ENCODE measurements around the gene BORCS6. TPM values are rescaled to one million over a fixed set of nuclear protein-coding genes. Genes with fewer than 3 reads are reported as not detected.
A peak's percentile ranks its signal among the peaks of the same experiment; 100 is the strongest.

BORCS6 gene
- total and polyA plus RNA-seq, 11 donors: 5.1 to 13.5 (median 8.1) TPM

DNA sequence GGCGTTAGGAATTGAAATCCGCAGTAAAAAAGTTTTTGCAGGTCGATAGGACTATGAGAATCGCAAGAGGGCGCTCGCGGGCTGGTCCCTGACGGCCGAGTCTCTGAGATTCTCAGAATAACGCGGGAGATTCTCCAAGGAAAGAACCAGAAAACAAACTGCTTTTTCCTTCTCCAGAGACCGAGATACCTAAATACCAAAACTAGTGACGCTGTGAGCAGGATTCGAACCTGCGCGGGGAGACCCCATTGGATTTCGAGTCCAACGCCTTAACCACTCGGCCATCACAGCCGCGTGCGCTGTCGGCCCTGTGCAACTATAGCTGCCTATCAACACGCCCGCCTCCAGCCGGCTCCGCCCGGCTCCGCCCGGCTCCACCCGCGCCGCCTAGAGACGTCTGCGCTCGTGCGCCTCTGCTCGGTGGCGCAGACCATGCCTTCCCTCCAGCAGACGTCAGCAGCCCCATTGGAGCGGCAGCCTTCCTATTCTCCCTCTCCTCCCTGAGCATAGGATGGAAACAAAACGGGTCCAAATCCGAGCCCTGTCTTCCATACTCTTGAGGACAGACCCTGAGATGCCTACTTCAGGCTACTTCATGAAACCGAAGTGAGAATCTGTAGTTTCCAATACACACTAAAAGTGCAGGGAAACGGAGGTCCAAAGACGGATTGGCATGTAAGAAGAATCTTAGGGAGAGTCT, 51.2 kb downstream of the BORCS6 start:
- peak in 1 of 2 donors; percentile 75 for TF ChIP-seq POLR2A (IDR thresholded peaks at IDR 0.05)
- TF ChIP-seq, protein P1, sequence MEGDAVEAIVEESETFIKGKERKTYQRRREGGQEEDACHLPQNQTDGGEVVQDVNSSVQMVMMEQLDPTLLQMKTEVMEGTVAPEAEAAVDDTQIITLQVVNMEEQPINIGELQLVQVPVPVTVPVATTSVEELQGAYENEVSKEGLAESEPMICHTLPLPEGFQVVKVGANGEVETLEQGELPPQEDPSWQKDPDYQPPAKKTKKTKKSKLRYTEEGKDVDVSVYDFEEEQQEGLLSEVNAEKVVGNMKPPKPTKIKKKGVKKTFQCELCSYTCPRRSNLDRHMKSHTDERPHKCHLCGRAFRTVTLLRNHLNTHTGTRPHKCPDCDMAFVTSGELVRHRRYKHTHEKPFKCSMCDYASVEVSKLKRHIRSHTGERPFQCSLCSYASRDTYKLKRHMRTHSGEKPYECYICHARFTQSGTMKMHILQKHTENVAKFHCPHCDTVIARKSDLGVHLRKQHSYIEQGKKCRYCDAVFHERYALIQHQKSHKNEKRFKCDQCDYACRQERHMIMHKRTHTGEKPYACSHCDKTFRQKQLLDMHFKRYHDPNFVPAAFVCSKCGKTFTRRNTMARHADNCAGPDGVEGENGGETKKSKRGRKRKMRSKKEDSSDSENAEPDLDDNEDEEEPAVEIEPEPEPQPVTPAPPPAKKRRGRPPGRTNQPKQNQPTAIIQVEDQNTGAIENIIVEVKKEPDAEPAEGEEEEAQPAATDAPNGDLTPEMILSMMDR (IDR thresholded peaks at IDR 0.05): peak; percentile 82 to 95 (median 90)
- ATAC-seq (peak; percentile 90 to 93 (median 91)), DNase-seq (peak; percentile 94 to 97 (median 94))
- 1 to 3% (median 2%) methylated on average over 32 to 46 of the region's 46 CpGs for WGBS, 4 donors
- Histone ChIP-seq H3K36me3 (peaks cover 8 to 48% (median 45%) of the 10 kb centered on the region in 9 donors), H3K27ac (peak overlapping the region; percentile 31 to 89 (median 81)), H3K27me3 (no peaks in the 10 kb centered on the region), H3K4me1 (peaks cover 0 to 45% (median 15%) of the 10 kb centered on the region in 12 donors), H3K9me3 (no peaks in the 10 kb centered on the region), H3K4me3 (peak overlapping the region in 8 of 12 donors; percentile 2 to 48 (median 33))
- intact Hi-C loops (cut with DNase I): loop anchor here in 7 of 10 donors (1.0 to 10.0 kb wide), 9 partner anchors 12 to 302 kb away; partner anchors contain the start of genes PER1 (in 1 of the 7) and VAMP2 (in 1 of the 7)

DNA sequence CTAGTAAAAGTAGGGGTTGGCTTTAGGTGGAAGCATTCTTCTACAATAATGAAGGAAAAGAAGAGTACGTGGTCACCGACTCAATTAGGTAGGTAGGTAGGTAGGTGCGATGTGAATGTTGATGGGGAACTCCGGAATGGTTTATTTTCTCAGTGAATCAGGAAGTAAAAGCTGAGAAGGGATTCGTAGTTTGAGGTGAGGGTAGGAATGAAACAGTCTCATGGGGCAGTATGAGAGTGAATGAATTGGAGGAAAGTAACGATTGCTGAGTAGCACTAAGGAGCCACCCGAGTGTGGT, 51.7 kb downstream of the BORCS6 start:
- Histone ChIP-seq H3K36me3 (peaks cover 8 to 43% (median 40%) of the 10 kb centered on the region in 9 donors), H3K4me1 (peaks cover 0 to 45% (median 15%) of the 10 kb centered on the region in 12 donors), H3K9me3 (no peaks in the 10 kb centered on the region), H3K27ac (peak overlapping the region in 11 of 12 donors; percentile 58 to 89 (median 82)), H3K27me3 (no peaks in the 10 kb centered on the region), H3K4me3 (peak overlapping the region in 8 of 12 donors; percentile 2 to 48 (median 33))
- ATAC-seq: peak in 1 of 4 donors; percentile 25
- TF ChIP-seq POLR2A (IDR thresholded peaks at IDR 0.05): no peak
- TF ChIP-seq, protein P1 (IDR thresholded peaks at IDR 0.05): no peak
- WGBS, 4 donors: 1 to 4% (median 2%) methylated on average over 7 of the region's 7 CpGs
- intact Hi-C loops (cut with DNase I): loop anchor here in 7 of 10 donors (1.0 to 10.0 kb wide), 8 partner anchors 14 to 301 kb away; partner anchors contain the start of genes PER1 (in 1 of the 7) and VAMP2 (in 1 of the 7)
- DNase-seq: no peak

MicroRNAs encoded within 50 kb of the gene (microRNA counts, 767-probe panel; counts per million panel counts)
- 0 to 71.6 counts per million in 2 donors for microRNA hsa-miR-4521

Small RNA genes lying within 50 kb of the gene (microRNA-seq; reads per million reads assigned to microRNA genes)
- gene MIR4521: 0.83 to 52.5 (median 16.4) reads per million in 4 donors
- gene MIR6883: 0 to 3.9 (median 2.5) reads per million in 4 donors

Other genes starting within 250 kb of the BORCS6 start
- gene GUCY2D, start 187.6 kb downstream of the BORCS6 start, total RNA-seq: not detected
- gene GUCY2D, start 187.6 kb downstream of the BORCS6 start, polyA plus RNA-seq: under 1 TPM in 1 of 2 donors, not detected in 1; 0.04 TPM
- gene ALOX15B, start 151.1 kb downstream of the BORCS6 start, total RNA-seq: 1 to 10 TPM in 1 of 9 donors, under 1 TPM in 4, not detected in 4; 0.07 to 2.2 (median 0.18) TPM
- gene ALOX15B, start 151.1 kb downstream of the BORCS6 start, polyA plus RNA-seq: 1 to 10 TPM in 1 of 2 donors, under 1 TPM in 1; 0.23 to 1.4 TPM
- not detected for gene ALOX12B, start 102.5 kb downstream of the BORCS6 start, total RNA-seq
- not detected for gene ALOX12B, start 102.5 kb downstream of the BORCS6 start, polyA plus RNA-seq
- gene ALOXE3, start 71.7 kb downstream of the BORCS6 start, total RNA-seq: not detected
- gene ALOXE3, start 71.7 kb downstream of the BORCS6 start, polyA plus RNA-seq: under 1 TPM in 1 of 2 donors, not detected in 1; 0.12 TPM
- under 1 TPM in 4 of 9 donors, not detected in 5; 0.17 to 0.76 (median 0.44) TPM for gene HES7, start 66.1 kb downstream of the BORCS6 start, total RNA-seq
- under 1 TPM; 0.23 to 0.40 TPM for gene HES7, start 66.1 kb downstream of the BORCS6 start, polyA plus RNA-seq
- 100 to 1,000 TPM in 3 of 9 donors, 10 to 100 TPM in 6; 40.2 to 132 (median 86.3) TPM for gene PER1, start 37.8 kb downstream of the BORCS6 start, total RNA-seq
- gene PER1, start 37.8 kb downstream of the BORCS6 start, polyA plus RNA-seq: 100 to 1,000 TPM in 1 of 2 donors, 10 to 100 TPM in 1; 96.2 to 164 TPM
- 10 to 100 TPM; 21.5 to 67.2 (median 51.1) TPM for gene VAMP2, start 27.2 kb downstream of the BORCS6 start, total RNA-seq
- gene VAMP2, start 27.2 kb downstream of the BORCS6 start, polyA plus RNA-seq: 10 to 100 TPM; 49.0 to 50.6 TPM
- gene TMEM107, start 13.8 kb downstream of the BORCS6 start, total RNA-seq: 10 to 100 TPM in 3 of 9 donors, 1 to 10 TPM in 6; 5.3 to 16.4 (median 8.4) TPM
- 1 to 10 TPM; 3.8 to 8.9 TPM for gene TMEM107, start 13.8 kb downstream of the BORCS6 start, polyA plus RNA-seq
- gene AURKB, start 20.4 kb upstream of the BORCS6 start, total RNA-seq: 10 to 100 TPM in 1 of 9 donors, 1 to 10 TPM in 1, under 1 TPM in 3, not detected in 4; 0.23 to 10.3 (median 0.81) TPM
- under 1 TPM in 1 of 2 donors, not detected in 1; 0.47 TPM for gene AURKB, start 20.4 kb upstream of the BORCS6 start, polyA plus RNA-seq
- 10 to 100 TPM in 7 of 9 donors, 1 to 10 TPM in 2; 4.6 to 24.4 (median 12.1) TPM for gene CTC1, start 57.9 kb upstream of the BORCS6 start, total RNA-seq
- 10 to 100 TPM in 1 of 2 donors, 1 to 10 TPM in 1; 7.9 to 13.3 TPM for gene CTC1, start 57.9 kb upstream of the BORCS6 start, polyA plus RNA-seq
- 10 to 100 TPM in 7 of 9 donors, 1 to 10 TPM in 2; 7.7 to 23.8 (median 14.1) TPM for gene PFAS, start 59.1 kb upstream of the BORCS6 start, total RNA-seq
- gene PFAS, start 59.1 kb upstream of the BORCS6 start, polyA plus RNA-seq: 10 to 100 TPM in 1 of 2 donors, 1 to 10 TPM in 1; 6.1 to 11.8 TPM
- 10 to 100 TPM; 22.3 to 33.6 (median 27.1) TPM for gene RANGRF, start 98.5 kb upstream of the BORCS6 start, total RNA-seq
- gene RANGRF, start 98.5 kb upstream of the BORCS6 start, polyA plus RNA-seq: 10 to 100 TPM; 36.3 to 54.2 TPM
- gene SLC25A35, start 105.2 kb upstream of the BORCS6 start, total RNA-seq: 1 to 10 TPM in 8 of 9 donors, under 1 TPM in 1; 0.52 to 7.5 (median 2.1) TPM
- 1 to 10 TPM; 2.2 to 3.9 TPM for gene SLC25A35, start 105.2 kb upstream of the BORCS6 start, polyA plus RNA-seq
- 10 to 100 TPM; 14.3 to 40.5 (median 18.2) TPM for gene ARHGEF15, start 120.1 kb upstream of the BORCS6 start, total RNA-seq
- gene ARHGEF15, start 120.1 kb upstream of the BORCS6 start, polyA plus RNA-seq: 10 to 100 TPM; 11.9 to 15.8 TPM
- gene ODF4, start 149.7 kb upstream of the BORCS6 start, total RNA-seq: not detected
- not detected for gene ODF4, start 149.7 kb upstream of the BORCS6 start, polyA plus RNA-seq
- gene RPL26, start 193.0 kb upstream of the BORCS6 start, total RNA-seq: 1,000 to 10,000 TPM in 8 of 9 donors, 100 to 1,000 TPM in 1; 967 to 1,970 (median 1,265) TPM
- 1,000 to 10,000 TPM; 1,139 to 4,104 TPM for gene RPL26, start 193.0 kb upstream of the BORCS6 start, polyA plus RNA-seq
- not detected for gene RNF222, start 207.6 kb upstream of the BORCS6 start, total RNA-seq
- gene RNF222, start 207.6 kb upstream of the BORCS6 start, polyA plus RNA-seq: not detected
- 10 to 100 TPM; 23.3 to 35.2 (median 25.8) TPM for gene NDEL1, start 245.7 kb upstream of the BORCS6 start, total RNA-seq
- gene NDEL1, start 245.7 kb upstream of the BORCS6 start, polyA plus RNA-seq: 10 to 100 TPM; 16.5 to 36.4 TPM